ENCODE data around the gene BAG5.

Gene BAG5

DNA sequence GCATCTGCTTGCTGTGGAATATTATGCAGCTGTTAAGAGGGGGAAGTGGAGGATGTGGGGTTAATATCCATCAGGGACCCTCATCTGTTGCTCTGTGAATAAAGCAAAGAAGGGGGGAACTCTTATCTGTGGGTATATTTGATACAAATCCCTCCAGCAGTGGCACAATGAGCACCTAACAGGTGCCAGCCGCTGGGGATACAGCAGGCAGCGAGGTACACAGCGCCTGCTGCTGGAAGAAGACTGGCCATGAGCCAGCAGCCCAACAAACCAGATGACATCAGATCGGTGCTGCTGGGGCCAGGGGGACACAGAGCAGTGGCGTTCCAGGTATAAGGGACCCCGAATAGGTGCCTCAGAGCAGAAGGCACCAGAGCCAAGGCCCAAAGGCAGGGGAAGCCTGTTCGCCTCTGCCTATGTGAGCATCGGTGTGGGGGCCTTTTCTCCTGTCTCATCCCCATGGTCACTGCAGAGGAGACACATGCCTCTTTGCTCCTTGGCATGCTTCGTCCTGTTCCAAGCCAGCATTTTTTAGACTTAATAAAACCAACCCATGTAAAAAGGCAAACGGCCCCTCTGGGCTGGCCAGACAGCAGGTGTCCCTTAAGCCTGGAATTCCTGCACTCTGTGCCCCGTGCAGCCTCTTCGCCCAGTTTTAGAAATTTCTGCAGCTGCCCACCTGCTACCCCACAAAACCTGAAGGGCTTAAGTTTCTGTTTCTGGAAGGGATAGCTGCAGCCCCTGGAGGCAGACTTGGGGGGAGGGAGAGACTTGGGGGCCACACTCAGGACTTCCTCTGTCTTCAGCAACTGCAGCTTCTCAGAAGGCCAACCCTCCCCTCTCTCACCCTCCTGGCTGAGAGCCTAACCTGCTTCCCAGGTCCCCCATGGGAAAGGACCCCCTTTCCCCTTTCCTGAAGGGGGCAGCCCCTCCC is 38.2 kb downstream of the BAG5 start:
- no peak overlapping the region for H3K4me3 ChIP-seq (ENCODE audit: low read depth, low read length)
- H3K36me3 ChIP-seq (ENCODE audit: control insufficient read depth, insufficient read depth, low read length), result peaks cover 17% of the 10 kb centered on the region
- peaks cover 13% of the 10 kb centered on the region; the same call in 1 of the 2 replicates for H3K4me1 ChIP-seq (ENCODE audit: control insufficient read depth, insufficient read depth, low read length)
- no peak overlapping the region for H3K9ac ChIP-seq (ENCODE audit: low read depth, low read length)
- no peaks in the 10 kb centered on the region for H3K9me3 ChIP-seq (ENCODE audit: control insufficient read depth, insufficient read depth, low read length)
- H3K27me3 ChIP-seq (ENCODE audit: control insufficient read depth, insufficient read depth, low read length), result peaks cover 21% of the 10 kb centered on the region
- H3K27ac ChIP-seq (ENCODE audit: low read depth, low read length), result peak overlapping the region; percentile 47

DNA sequence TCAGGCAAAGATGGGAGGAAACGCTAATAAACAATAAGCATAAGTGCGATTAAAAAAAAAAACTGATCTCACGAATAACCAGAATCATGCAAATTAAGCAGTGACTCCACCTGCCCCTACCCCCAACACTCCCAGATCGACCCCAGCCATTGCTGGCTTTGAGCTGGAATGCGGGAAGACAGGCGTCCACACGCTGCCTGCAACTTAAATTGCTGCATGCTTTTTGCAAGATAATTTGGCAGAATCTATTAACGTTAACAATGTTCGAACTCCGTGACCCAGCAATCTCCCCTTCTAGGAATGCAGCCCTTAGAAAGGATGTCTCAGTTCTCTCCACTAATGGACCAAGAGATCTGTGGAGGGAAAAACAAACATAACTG is 38.9 kb downstream of the BAG5 start:
- H3K36me3 ChIP-seq (ENCODE audit: control insufficient read depth, insufficient read depth, low read length), result peaks cover 18% of the 10 kb centered on the region
- H3K4me3 ChIP-seq (ENCODE audit: low read depth, low read length), result peak overlapping the region; percentile 97
- H3K27ac ChIP-seq (ENCODE audit: low read depth, low read length), result no peak overlapping the region
- peaks cover 18% of the 10 kb centered on the region; the same call in 1 of the 2 replicates for H3K4me1 ChIP-seq (ENCODE audit: control insufficient read depth, insufficient read depth, low read length)
- peaks cover 21% of the 10 kb centered on the region for H3K27me3 ChIP-seq (ENCODE audit: control insufficient read depth, insufficient read depth, low read length)
- H3K9ac ChIP-seq (ENCODE audit: low read depth, low read length), result no peak overlapping the region
- H3K9me3 ChIP-seq (ENCODE audit: control insufficient read depth, insufficient read depth, low read length), result no peaks in the 10 kb centered on the region

DNA sequence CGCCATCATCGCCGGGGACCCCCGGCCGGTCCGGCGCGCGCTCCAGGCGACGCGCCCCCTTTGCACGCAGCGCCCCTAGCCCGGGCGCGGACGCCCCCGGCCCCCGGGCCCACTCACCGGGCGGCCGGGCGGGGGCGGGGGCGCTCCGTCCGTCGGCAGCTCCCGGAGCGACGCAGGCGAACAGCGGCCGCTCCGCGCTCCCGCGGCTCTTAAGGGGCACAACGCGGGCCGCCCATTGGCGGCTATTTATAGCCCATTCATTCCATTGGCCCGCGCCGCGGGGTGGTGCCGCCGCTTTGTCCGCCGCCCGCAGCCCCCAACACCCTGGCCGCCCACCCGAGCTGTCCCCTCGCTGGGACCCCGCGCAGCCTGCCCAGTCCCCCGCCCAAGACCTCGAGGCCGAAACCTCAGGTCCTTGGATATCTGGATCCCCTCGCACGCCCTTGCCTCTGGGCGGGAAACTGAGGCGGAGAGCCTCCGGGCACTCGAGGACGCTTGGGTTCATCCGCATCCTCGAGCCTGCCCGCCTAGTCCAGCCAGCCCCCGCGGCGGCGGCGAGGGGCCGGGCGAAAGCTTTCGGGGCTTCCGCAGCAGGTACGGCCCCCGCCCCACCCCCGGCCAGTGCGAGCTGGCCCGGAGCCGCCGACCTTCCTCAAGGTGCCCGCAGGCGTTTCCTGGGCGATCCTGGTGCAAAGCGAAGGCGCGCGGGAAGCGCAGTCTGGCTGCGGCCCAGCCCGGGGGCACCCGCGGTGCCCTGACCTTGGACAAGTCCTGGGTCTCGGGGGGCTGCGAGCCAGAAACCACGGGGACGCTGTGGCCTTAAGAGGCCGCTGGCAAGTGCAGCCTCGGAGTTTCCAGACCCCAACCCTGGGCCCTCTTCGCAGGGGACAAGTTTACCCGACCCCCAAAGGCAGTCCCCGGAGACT is 39.5 kb downstream of the BAG5 start, which contains the start of gene CKB:
Gene CKB, minus strand, starts transcription at position 182 of the 926 bp plus-strand sequence. CDS start 337 bp downstream, outside the sequence.
- Histone ChIP-seq H3K4me1 (ENCODE audit: control insufficient read depth, insufficient read depth, low read length) (peaks cover 20% of the 10 kb centered on the region; the same call in 1 of the 2 replicates), H3K4me3 (ENCODE audit: low read depth, low read length) (peak within 1 kb of the TSS; percentile 97), H3K27me3 (ENCODE audit: control insufficient read depth, insufficient read depth, low read length) (peaks cover 21% of the 10 kb centered on the region), H3K9me3 (ENCODE audit: control insufficient read depth, insufficient read depth, low read length) (no peaks in the 10 kb centered on the region), H3K36me3 (ENCODE audit: control insufficient read depth, insufficient read depth, low read length) (peaks cover 18% of the 10 kb centered on the region), H3K27ac (ENCODE audit: low read depth, low read length) (peak within 1 kb of the TSS; percentile 76), H3K9ac (ENCODE audit: low read depth, low read length) (peak within 1 kb of the TSS; percentile 76)

DNA sequence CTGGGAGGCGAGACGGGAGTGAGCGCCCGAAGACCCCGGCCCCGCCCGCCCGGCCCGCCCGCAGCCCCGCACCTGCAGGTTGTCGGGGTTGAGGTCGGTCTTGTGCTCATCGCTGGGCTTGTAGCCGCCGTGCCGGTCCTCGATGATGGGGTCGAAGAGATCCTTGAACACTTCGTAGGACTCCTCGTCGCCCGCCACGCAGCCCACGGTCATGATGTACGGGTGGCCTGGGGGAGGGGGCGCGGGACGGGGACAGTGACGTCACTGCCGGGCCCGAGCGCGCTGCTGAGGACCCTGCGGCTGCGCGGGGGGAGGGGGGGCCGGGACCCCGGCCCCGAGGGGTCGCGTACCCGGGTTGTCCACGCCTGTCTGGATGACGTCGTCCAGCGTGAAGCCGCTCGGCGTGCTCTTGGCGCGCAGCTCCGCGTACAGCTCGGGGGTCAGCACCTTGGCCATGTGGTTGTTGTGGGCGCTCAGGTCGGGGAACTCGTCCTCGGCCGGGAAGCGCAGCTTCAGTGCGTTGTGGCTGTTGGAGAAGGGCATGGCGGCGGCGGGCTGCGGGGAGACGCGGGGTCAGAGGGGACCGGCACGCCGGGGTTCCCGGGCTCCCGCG is 40.4 kb downstream of the BAG5 start:
- H3K9me3 ChIP-seq (ENCODE audit: control insufficient read depth, insufficient read depth, low read length), result no peaks in the 10 kb centered on the region
- peak overlapping the region; percentile 76 for H3K9ac ChIP-seq (ENCODE audit: low read depth, low read length)
- peaks cover 21% of the 10 kb centered on the region for H3K27me3 ChIP-seq (ENCODE audit: control insufficient read depth, insufficient read depth, low read length)
- peak overlapping the region; percentile 97 for H3K4me3 ChIP-seq (ENCODE audit: low read depth, low read length)
- H3K36me3 ChIP-seq (ENCODE audit: control insufficient read depth, insufficient read depth, low read length), result peaks cover 18% of the 10 kb centered on the region
- peaks cover 23% of the 10 kb centered on the region; the same call in 1 of the 2 replicates for H3K4me1 ChIP-seq (ENCODE audit: control insufficient read depth, insufficient read depth, low read length)
- H3K27ac ChIP-seq (ENCODE audit: low read depth, low read length), result peak overlapping the region; percentile 76

DNA sequence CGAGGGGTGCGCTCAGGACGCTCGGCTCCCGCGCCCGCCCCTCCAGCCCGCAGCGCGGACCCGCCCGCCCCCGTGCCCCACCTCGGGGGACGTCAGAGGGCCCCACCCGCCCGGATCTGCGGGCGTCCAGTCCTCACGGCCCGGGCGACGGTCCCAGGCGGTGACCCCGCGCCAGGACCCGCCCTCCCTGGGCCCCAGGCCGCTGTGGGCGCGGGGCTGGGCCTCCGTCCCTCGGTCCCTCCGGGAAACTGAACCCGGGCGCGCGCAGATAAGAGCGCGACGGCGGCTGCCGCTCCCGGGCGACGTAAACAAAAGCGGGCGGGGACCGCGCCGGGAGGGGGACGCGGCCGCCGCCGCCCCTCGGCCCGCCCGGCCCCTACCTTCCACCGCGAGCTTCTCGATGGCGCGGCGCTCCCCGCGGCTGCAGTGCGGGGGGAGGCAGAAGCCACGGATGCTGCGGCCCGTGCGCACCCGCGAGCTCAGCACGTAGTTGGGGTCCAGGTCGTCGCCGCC is 41.0 kb downstream of the BAG5 start:
- H3K36me3 ChIP-seq (ENCODE audit: control insufficient read depth, insufficient read depth, low read length), result peaks cover 18% of the 10 kb centered on the region
- H3K9ac ChIP-seq (ENCODE audit: low read depth, low read length), result peak overlapping the region; percentile 76; the same call in 1 of the 2 replicates
- H3K27ac ChIP-seq (ENCODE audit: low read depth, low read length), result peak overlapping the region; percentile 76
- H3K9me3 ChIP-seq (ENCODE audit: control insufficient read depth, insufficient read depth, low read length), result no peaks in the 10 kb centered on the region
- peaks cover 21% of the 10 kb centered on the region for H3K27me3 ChIP-seq (ENCODE audit: control insufficient read depth, insufficient read depth, low read length)
- peak overlapping the region; percentile 97 for H3K4me3 ChIP-seq (ENCODE audit: low read depth, low read length)
- H3K4me1 ChIP-seq (ENCODE audit: control insufficient read depth, insufficient read depth, low read length), result peaks cover 23% of the 10 kb centered on the region; the same call in 1 of the 2 replicates

DNA sequence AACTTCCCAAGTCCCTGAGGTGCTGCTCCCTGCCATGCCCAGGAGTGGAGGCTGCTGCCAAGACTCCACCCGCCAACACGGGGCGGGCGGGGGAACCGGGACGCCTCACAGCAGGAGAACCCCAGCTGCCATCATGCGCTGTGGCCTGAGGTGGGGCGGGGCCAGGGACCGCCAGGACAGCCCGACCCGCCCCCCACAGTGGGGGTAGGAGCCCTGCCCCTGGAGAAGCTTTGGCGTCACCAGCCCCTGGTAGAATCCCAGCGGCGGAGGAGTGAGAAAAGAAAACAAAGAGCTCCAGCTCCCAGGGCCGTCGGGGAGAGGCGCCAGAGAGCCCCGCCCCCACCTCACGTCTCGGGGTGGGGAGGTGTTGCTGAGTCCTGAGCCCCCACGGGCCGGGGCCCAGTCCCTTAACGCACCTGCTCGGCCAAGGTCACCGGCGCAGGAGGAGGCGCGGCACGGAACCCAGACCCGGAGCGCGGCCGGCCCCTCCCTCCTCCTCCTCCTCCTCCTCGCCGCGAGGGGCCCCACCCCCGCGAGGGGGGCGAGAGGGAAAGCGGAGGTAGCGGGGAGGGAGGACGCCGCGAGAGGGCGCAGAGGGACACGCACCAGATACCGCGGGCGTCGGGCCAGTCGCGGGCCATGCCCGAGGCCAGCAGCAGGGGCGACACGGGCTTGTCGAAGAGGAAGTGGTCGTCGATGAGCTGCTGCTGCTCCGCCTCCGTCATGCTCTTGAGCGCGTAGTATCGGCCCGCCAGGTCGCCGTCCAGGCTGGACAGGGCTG is 41.6 kb downstream of the BAG5 start:
- Histone ChIP-seq H3K27ac (ENCODE audit: low read depth, low read length) (peak overlapping the region; percentile 76), H3K9me3 (ENCODE audit: control insufficient read depth, insufficient read depth, low read length) (no peaks in the 10 kb centered on the region), H3K27me3 (ENCODE audit: control insufficient read depth, insufficient read depth, low read length) (peaks cover 21% of the 10 kb centered on the region), H3K36me3 (ENCODE audit: control insufficient read depth, insufficient read depth, low read length) (peaks cover 18% of the 10 kb centered on the region), H3K4me3 (ENCODE audit: low read depth, low read length) (peak overlapping the region; percentile 97), H3K4me1 (ENCODE audit: control insufficient read depth, insufficient read depth, low read length) (peaks cover 23% of the 10 kb centered on the region; the same call in 1 of the 2 replicates), H3K9ac (ENCODE audit: low read depth, low read length) (peak overlapping the region; percentile 36; the same call in 1 of the 2 replicates)

DNA sequence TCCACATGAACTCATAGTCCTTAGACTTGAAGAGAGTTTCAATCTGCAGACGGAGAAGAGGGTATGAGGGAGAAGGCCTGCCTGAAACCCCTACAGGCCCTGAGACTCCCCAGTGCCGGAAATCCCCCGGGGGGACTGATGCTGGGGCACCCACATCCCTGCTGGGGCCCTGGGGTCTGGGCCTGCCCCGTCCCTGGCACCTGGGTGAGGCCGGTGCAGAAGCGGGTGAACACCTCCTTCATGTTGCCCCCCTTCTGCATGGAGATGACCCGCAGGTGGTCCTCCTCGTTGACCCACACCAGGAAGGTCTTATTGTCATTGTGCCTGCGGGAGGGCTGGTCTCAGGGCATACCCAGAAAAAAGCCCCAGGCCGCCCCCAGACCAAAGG is 42.2 kb downstream of the BAG5 start:
- Histone ChIP-seq H3K9ac (ENCODE audit: low read depth, low read length) (no peak overlapping the region), H3K4me1 (ENCODE audit: control insufficient read depth, insufficient read depth, low read length) (peaks cover 23% of the 10 kb centered on the region; the same call in 1 of the 2 replicates), H3K27me3 (ENCODE audit: control insufficient read depth, insufficient read depth, low read length) (peaks cover 21% of the 10 kb centered on the region), H3K27ac (ENCODE audit: low read depth, low read length) (peak overlapping the region; percentile 76), H3K36me3 (ENCODE audit: control insufficient read depth, insufficient read depth, low read length) (peaks cover 18% of the 10 kb centered on the region), H3K4me3 (ENCODE audit: low read depth, low read length) (peak overlapping the region; percentile 97; the same call in 1 of the 2 replicates), H3K9me3 (ENCODE audit: control insufficient read depth, insufficient read depth, low read length) (no peaks in the 10 kb centered on the region)

DNA sequence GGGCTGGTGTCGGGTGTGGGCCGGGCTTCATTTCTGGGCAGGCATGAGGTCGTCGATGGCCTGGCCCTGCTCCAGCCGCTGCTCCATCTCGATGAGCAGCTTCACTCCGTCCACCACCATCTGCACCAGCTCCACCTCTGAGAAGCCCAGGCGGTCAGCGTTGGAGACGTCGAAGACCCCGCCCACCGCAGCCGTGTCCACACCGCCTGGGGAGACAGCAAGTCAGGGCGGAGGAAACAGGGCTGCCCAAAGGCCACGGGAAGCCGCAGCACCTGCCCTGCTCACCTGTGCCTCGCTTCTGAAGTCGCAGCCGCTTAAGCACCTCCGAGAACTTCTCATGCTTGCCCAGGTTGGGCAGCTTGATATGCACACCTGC is 42.6 kb downstream of the BAG5 start:
- H3K4me3 ChIP-seq (ENCODE audit: low read depth, low read length), result no peak overlapping the region
- H3K9ac ChIP-seq (ENCODE audit: low read depth, low read length), result no peak overlapping the region
- peaks cover 20% of the 10 kb centered on the region for H3K27me3 ChIP-seq (ENCODE audit: control insufficient read depth, insufficient read depth, low read length)
- H3K27ac ChIP-seq (ENCODE audit: low read depth, low read length), result no peak overlapping the region
- peaks cover 23% of the 10 kb centered on the region; the same call in 1 of the 2 replicates for H3K4me1 ChIP-seq (ENCODE audit: control insufficient read depth, insufficient read depth, low read length)
- no peaks in the 10 kb centered on the region for H3K9me3 ChIP-seq (ENCODE audit: control insufficient read depth, insufficient read depth, low read length)
- peaks cover 18% of the 10 kb centered on the region for H3K36me3 ChIP-seq (ENCODE audit: control insufficient read depth, insufficient read depth, low read length)

DNA sequence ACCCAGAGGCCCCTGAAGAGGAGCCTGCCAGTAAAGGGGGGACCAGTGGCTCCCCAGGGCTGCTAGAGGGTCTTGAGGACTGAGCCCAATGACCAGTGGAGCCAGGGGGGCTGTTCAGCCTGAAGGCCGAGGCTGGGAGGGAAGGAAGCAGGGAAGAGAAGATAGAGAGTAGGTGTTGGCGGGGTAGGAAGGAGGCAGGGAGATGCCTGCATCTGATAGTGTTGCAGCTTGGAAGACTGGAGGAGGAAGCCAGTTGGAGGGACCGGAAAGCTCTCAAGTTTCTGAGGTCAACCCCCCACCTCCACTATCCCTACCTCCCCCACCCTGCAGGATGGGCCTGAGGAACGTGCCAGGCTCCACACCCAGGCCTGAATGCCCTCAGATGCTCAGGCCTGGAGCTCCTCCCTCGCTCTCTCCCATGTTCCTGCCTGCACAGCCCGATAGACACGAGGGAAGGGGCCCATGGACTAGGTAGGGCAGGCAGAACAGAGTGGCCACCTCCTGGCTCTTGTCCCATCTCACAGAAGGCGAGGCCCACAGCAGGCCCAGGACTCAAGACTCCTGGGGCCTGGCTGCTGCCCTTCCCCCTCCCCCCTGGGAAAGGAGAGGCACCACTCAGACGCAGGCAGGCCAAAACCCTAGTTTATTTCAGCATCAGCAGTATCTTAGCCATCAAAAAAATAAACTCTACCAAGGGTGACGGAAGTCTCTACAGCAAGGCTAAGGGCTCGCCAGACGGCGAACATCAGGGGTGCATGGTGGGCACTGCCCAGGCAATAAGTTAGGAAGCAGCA is 43.2 kb downstream of the BAG5 start:
- no peak overlapping the region for H3K9ac ChIP-seq (ENCODE audit: low read depth, low read length)
- H3K27me3 ChIP-seq (ENCODE audit: control insufficient read depth, insufficient read depth, low read length), result peaks cover 14% of the 10 kb centered on the region
- peaks cover 18% of the 10 kb centered on the region for H3K36me3 ChIP-seq (ENCODE audit: control insufficient read depth, insufficient read depth, low read length)
- H3K4me3 ChIP-seq (ENCODE audit: low read depth, low read length), result no peak overlapping the region
- H3K27ac ChIP-seq (ENCODE audit: low read depth, low read length), result peak overlapping the region; percentile 36
- peaks cover 23% of the 10 kb centered on the region; the same call in 1 of the 2 replicates for H3K4me1 ChIP-seq (ENCODE audit: control insufficient read depth, insufficient read depth, low read length)
- H3K9me3 ChIP-seq (ENCODE audit: control insufficient read depth, insufficient read depth, low read length), result no peaks in the 10 kb centered on the region
